ENCODE results near the gene GRID2IP.

- TF ChIP-seq CTCF (IDR thresholded peaks at IDR 0.05) (no peak), POLR2AphosphoS5 (IDR thresholded peaks at IDR 0.05) (no peak), POLR2A (IDR thresholded peaks at IDR 0.05) (no peak)
Observed at GRCh38 chr7:6482743-6483119, 68.5 kb downstream of the GRID2IP start.

Measured in prostate gland (tissue), 2 donors.